Stomach (tissue), 9 donors: Measurements from ENCODE around the gene ETF1. TPM values are rescaled to one million over a fixed set of nuclear protein-coding genes. Genes with fewer than 3 reads are reported as not detected.
A peak's percentile ranks its signal among the peaks of the same experiment; 100 is the strongest.

Experiments
- DNase-seq, 2 donors: peaks; one replicate each; pipeline versions ENCODE4 v3.0.0 to v3.0.0-alpha.2; 2013 to 2019
- H3K27ac ChIP-seq, 5 donors: fragments of 200-600 bp in 4 of 5; sonication (generic) in 4 of 5; one replicate each; pipeline ENCODE4 v1.5.1; 2013 to 2019; ENCODE audit warnings: mild to moderate bottlenecking in 1 of 5, moderate library complexity in 1 of 5
- H3K27me3 ChIP-seq, 3 donors: fragments of 200-600 bp; sonication (generic); one replicate each; pipeline ENCODE4 v1.5.1; 2017 to 2019; ENCODE audit warnings: mixed run types in 1 of 3
- H3K36me3 ChIP-seq, 4 donors: fragments of 200-600 bp; sonication (generic); 1 replicate in 3 of 4; 2 replicates in 1 of 4; pipeline ENCODE4 v1.5.1; 2016 to 2019
- H3K4me1 ChIP-seq, 4 donors: fragments of 200-600 bp; sonication (generic); one replicate each; pipeline ENCODE4 v1.5.1; 2016 to 2019
- H3K4me3 ChIP-seq, 4 donors: fragments of 200-600 bp; sonication (generic) in 3 of 4; one replicate each; pipeline ENCODE4 v1.5.1; 2016 to 2019; ENCODE audit warnings: mild to moderate bottlenecking in 1 of 4
- H3K9me3 ChIP-seq, 4 donors: fragments of 200-600 bp; sonication (generic); one replicate each; pipeline ENCODE4 v1.5.1; 2016 to 2019
- EP300 ChIP-seq: sonication (generic); formaldehyde crosslinking; IDR thresholded peaks from one replicate; pipeline ENCODE4 v1.6.1; 2017; ENCODE audit warnings: antibody characterized with exemption
- POLR2A ChIP-seq, 4 donors: fragments of 450-650 bp; IDR thresholded peaks; one replicate each; pipeline ENCODE4 v1.6.1; 2016; ENCODE audit warnings: antibody characterized with exemption in 4 of 4, control low read depth in 2 of 4, mild to moderate bottlenecking in 1 of 4, moderate library complexity in 1 of 4
- POLR2AphosphoS5 ChIP-seq, 3 donors: sonication (generic); formaldehyde crosslinking; IDR thresholded peaks; one replicate each; pipeline ENCODE4 v1.6.1; 2016; ENCODE audit warnings: antibody characterized with exemption in 3 of 3
- WGBS, 5 donors: extraction: QIAGEN DNeasy Blood & Tissue Kit in 3 of 5; methylation state at CpG; one replicate each; pipeline versions ENCODE4 v1.1.5 to v1.1.7; 2013 to 2018; 5-methylcytosine and 5-hydroxymethylcytosine counted together
- intact Hi-C: fragments of 100-400 bp; cut with DNase I; formaldehyde crosslinking; loops from one replicate; pipeline ENCODE4 v1.15.1; 2023; ENCODE audit warnings: low total_unique reads
- polyA plus RNA-seq, 3 donors: library from polyadenylated mRNA; stranded (reverse); fragments of 200-250 nt; gene quantifications; one replicate each; pipeline ENCODE4 v1.2.3, GENCODE V29; 2013
- total RNA-seq, 5 donors: library from RNA; depleted of rRNA; stranded (reverse); fragments of >200 nt; gene quantifications; one replicate each; pipeline versions ENCODE4 v1.1.0 to v1.2.3, GENCODE V29; 2014 to 2016
- TF ChIP-seq, protein P1 (sequence below), 7 experiments: fragments of 450-650 bp in 4 of 7; fragments of 200-600 bp in 3 of 7; sonication (generic) in 3 of 7; IDR thresholded peaks; one replicate each; pipeline ENCODE4 v1.5.1; 2016 to 2019; ENCODE audit warnings: antibody characterized with exemption in 7 of 7, control low read depth in 2 of 7, mild to moderate bottlenecking in 1 of 7
- donor health status: healthy with polysubstance abuse.
- donor health status: Bipolar disorder and iron deficiency.
- donor health status: healthy.

ETF1 gene
- total and polyA plus RNA-seq, 8 donors = 9.0 to 119 (median 51.0) TPM

DNA sequence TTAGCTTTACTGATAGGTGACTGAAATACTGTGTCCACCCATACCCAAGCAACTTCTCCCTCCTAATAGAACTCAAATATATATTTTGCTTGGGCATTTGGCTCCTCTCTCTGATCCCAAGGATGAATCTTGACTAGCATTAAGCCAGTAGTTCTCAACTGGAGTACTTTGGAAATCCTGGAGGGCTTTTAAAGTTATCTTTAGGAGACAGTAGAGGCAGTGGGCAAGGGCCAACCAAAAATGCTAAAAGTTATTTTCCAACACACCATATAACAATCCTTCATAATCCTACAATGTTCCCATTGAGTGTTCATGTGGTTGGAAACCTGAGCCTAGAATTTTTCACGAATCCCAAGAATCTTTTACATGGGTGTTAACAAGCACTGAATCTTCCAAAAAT, 11.1 kb upstream of the ETF1 start:
- Histone ChIP-seq H3K4me1 (peaks cover 0 to 4% (median 0%) of the 10 kb centered on the region in 4 donors), H3K27me3 (no peaks in the 10 kb centered on the region), H3K36me3 (peaks cover 49 to 66% (median 65%) of the 10 kb centered on the region in 4 donors), H3K27ac (no peak overlapping the region), H3K4me3 (no peak overlapping the region), H3K9me3 (no peaks in the 10 kb centered on the region)
- TF ChIP-seq, protein P1, sequence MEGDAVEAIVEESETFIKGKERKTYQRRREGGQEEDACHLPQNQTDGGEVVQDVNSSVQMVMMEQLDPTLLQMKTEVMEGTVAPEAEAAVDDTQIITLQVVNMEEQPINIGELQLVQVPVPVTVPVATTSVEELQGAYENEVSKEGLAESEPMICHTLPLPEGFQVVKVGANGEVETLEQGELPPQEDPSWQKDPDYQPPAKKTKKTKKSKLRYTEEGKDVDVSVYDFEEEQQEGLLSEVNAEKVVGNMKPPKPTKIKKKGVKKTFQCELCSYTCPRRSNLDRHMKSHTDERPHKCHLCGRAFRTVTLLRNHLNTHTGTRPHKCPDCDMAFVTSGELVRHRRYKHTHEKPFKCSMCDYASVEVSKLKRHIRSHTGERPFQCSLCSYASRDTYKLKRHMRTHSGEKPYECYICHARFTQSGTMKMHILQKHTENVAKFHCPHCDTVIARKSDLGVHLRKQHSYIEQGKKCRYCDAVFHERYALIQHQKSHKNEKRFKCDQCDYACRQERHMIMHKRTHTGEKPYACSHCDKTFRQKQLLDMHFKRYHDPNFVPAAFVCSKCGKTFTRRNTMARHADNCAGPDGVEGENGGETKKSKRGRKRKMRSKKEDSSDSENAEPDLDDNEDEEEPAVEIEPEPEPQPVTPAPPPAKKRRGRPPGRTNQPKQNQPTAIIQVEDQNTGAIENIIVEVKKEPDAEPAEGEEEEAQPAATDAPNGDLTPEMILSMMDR (IDR thresholded peaks at IDR 0.05) = no peak
- no peak for TF ChIP-seq POLR2A (IDR thresholded peaks at IDR 0.05)
- TF ChIP-seq EP300 = no peak
- TF ChIP-seq POLR2AphosphoS5 (IDR thresholded peaks at IDR 0.05) = no peak
- intact Hi-C loops = no loop called here
- WGBS, 5 donors = 50 to 97% (median 76%) methylated on average over 1 of the region's 1 CpG
- no peak for DNase-seq

DNA sequence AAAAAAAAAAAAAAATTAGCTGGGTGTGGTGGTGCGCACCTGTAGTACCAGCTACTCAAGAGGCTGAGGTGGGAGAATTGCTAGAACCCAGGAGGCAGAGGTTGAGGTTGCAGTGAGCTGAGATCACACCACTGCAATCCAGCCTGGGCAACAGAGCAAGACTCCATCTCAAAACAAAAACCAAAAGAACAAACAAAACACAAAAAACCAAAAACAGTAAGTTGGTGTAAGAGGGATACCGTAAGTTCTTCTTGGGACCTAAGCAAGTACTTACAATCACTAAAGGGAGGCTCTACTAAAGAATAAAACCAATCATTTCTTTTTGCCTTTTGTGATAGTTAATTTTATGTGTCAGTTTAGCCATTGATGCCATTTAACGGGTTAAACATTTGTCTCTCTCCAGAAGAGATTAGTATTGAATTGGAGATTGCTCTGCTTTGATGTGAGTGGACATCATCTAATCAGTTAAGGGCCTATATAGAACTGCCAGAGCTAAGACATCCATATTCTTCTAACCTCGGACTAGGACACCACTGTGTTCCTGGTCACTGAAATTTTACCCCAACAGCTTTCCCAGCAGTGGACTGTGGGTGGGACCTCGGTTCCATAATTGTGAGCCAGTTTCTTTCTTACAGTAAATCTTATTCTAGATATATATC, 10.5 kb upstream of the ETF1 start:
- Histone ChIP-seq H3K4me3 (no peak overlapping the region), H3K27ac (no peak overlapping the region), H3K27me3 (no peaks in the 10 kb centered on the region), H3K4me1 (peaks cover 0 to 10% (median 2%) of the 10 kb centered on the region in 4 donors), H3K36me3 (peaks cover 46 to 60% (median 59%) of the 10 kb centered on the region in 4 donors), H3K9me3 (no peaks in the 10 kb centered on the region)
- DNase-seq = no peak
- 85 to 90% (median 87%) methylated on average over 5 of the region's 5 CpGs for WGBS, 5 donors
- TF ChIP-seq POLR2AphosphoS5 (IDR thresholded peaks at IDR 0.05) (no peak), EP300 (no peak), POLR2A (IDR thresholded peaks at IDR 0.05) (no peak)
- TF ChIP-seq, protein P1 (IDR thresholded peaks at IDR 0.05) = no peak
- intact Hi-C loops = no loop called here

DNA sequence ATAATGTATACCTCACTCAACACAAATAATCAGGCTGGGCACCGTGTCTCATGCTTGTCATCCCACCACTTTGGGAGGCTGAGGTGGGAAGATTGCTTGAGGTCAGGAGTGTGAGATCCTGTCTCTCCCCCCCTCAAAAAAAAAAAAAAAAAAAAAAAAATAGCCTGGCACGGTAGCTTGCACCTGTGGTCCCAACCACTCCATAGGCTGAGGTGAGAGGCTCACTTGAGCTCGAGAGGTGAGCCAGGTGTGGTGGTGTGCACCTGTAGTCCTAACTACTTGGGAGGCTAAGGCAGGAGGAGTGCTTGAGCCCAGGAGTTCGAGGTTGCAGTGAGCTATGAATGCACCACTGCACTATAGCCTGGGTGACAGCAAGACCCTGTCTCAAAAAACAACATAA, 9.6 kb upstream of the ETF1 start:
- Histone ChIP-seq H3K9me3 (no peaks in the 10 kb centered on the region), H3K27me3 (no peaks in the 10 kb centered on the region), H3K4me1 (peaks cover 0 to 19% (median 6%) of the 10 kb centered on the region in 4 donors), H3K27ac (no peak overlapping the region), H3K4me3 (no peak overlapping the region), H3K36me3 (peaks cover 37 to 51% (median 50%) of the 10 kb centered on the region in 4 donors)
- no peak for DNase-seq
- intact Hi-C loops = no loop called here
- WGBS, 5 donors = 80 to 87% (median 86%) methylated on average over 4 of the region's 4 CpGs
- no peak for TF ChIP-seq EP300

DNA sequence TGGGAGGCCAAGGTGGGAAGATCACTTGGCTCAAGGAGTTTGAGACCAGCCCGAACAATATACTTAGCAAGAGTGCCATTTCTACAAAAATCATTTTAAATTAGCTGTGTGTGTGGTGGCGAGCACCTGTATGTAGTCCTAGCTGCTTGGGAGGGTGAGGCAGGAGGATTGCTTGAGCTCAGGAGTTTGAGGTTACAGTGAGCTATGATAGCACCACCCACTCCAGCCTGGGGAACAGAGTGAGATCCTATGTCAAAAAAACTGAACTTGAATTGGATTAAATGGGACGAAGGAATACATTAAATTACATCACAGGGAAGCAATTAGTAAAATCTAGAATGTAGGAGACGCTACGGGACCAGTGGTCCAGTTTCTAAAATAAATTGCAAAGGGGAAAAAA, 6.4 kb upstream of the ETF1 start:
- no peak overlapping the region for H3K4me3 ChIP-seq
- peaks cover 19 to 51% (median 35%) of the 10 kb centered on the region in 4 donors for H3K4me1 ChIP-seq
- H3K27me3 ChIP-seq = no peaks in the 10 kb centered on the region
- DNase-seq = no peak
- H3K27ac ChIP-seq = no peak overlapping the region
- intact Hi-C loops = no loop called here
- TF ChIP-seq POLR2A (IDR thresholded peaks at IDR 0.05) (no peak), EP300 (no peak), POLR2AphosphoS5 (IDR thresholded peaks at IDR 0.05) (no peak)
- TF ChIP-seq, protein P1 (IDR thresholded peaks at IDR 0.05) = no peak
- peaks cover 7 to 18% (median 17%) of the 10 kb centered on the region in 4 donors for H3K36me3 ChIP-seq
- H3K9me3 ChIP-seq = no peaks in the 10 kb centered on the region
- 89 to 96% (median 95%) methylated on average over 5 of the region's 5 CpGs for WGBS, 5 donors

DNA sequence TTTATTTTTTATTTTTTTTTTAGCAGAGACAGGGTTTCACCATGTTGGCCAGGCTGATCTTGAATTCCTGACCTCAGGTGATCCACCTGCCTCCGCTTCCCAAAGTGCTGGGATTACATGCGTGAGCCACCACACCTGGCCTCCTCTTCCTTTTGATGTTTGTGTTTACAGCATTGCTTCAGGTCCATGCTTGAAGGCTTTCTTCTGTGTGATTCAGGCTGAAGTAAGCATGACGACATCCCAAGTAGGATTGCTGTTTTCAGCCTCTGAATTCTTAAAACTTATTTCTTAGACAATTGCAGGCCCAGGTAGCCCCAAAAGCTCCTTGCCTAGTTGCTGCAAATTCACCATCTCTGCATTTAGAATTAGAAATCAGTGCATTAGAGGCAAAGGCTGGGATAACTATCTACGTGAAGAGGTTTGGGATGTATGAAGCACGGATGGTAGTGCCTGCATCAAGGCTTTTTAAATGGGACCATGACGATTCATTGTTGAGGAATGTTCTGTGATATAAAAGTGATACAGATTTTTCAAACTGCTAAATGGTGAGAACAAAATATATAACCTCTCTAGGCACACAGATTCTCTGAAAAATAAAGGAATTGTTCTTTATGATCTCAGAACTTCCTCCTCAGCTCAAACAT, 3.0 kb upstream of the ETF1 start:
- 68 to 83% (median 75%) methylated on average over 6 of the region's 6 CpGs for WGBS, 5 donors

More for the DNA sequence above, 3.0 kb upstream of the ETF1 start:
- intact Hi-C loops = no loop called here
- H3K9me3 ChIP-seq = no peaks in the 10 kb centered on the region
- peak overlapping the region in 1 of 4 donors; percentile 97 for H3K4me3 ChIP-seq
- no peaks in the 10 kb centered on the region for H3K27me3 ChIP-seq
- DNase-seq = no peak
- peaks cover 34 to 70% (median 50%) of the 10 kb centered on the region in 4 donors for H3K4me1 ChIP-seq
- no peaks in the 10 kb centered on the region for H3K36me3 ChIP-seq
- H3K27ac ChIP-seq = peak overlapping the region in 1 of 5 donors; percentile 4
- TF ChIP-seq POLR2AphosphoS5 (IDR thresholded peaks at IDR 0.05) (no peak), POLR2A (IDR thresholded peaks at IDR 0.05) (no peak), EP300 (no peak)
- TF ChIP-seq, protein P1 (IDR thresholded peaks at IDR 0.05) = no peak
